GM10266 (cell line): ENCODE results near the gene MGAT2.

ENCODE experiments used
- DNase-seq: peaks from one replicate; pipeline ENCODE4 v3.0.0; 2012; ENCODE audit errors: extremely low spot score
- TF ChIP-seq, protein P1 (sequence below): IDR thresholded peaks from 2 replicates; pipeline ENCODE4 v1.5.1; 2012; ENCODE audit warnings: mild to moderate bottlenecking, low read depth; ENCODE audit not compliant: control insufficient read depth, insufficient read depth; ENCODE audit errors: missing control alignments

The MGAT2 gene

DNA sequence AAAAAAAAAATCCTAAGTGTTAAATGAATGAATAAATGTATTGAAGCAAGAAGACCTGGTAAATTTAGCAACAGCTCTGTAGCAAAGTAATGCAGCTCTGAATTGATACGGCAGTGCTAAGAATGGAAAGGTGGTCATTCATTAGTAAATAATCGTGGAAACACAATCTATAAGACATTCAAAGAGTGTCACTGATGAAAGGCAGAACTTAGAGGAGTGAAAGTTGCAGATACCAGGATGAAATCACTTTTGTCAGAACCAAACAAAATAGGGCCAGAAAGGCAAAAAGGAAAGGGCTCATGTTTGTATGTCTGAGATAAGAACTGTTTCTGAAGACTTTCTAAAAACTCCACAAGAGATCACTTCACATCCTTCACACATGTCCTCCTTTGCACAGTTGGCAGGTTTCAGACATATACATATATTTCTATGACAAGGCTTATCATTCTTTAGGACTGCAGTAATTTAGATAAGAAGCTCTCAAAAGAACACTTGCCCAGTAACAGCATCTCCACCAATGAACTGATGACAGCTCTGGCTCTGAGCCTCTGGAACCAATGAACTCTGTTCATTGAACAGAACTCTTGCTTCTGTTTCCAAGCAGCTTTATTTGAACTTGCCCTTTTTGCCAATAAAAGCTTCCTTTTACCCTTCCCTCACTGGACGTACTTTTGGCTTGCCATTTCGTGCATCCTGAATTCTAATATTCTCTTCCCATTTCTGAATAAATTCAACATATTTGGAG is 26.1 kb upstream of the MGAT2 start:
- DNase-seq, result peak; percentile 51
- TF ChIP-seq, protein P1, sequence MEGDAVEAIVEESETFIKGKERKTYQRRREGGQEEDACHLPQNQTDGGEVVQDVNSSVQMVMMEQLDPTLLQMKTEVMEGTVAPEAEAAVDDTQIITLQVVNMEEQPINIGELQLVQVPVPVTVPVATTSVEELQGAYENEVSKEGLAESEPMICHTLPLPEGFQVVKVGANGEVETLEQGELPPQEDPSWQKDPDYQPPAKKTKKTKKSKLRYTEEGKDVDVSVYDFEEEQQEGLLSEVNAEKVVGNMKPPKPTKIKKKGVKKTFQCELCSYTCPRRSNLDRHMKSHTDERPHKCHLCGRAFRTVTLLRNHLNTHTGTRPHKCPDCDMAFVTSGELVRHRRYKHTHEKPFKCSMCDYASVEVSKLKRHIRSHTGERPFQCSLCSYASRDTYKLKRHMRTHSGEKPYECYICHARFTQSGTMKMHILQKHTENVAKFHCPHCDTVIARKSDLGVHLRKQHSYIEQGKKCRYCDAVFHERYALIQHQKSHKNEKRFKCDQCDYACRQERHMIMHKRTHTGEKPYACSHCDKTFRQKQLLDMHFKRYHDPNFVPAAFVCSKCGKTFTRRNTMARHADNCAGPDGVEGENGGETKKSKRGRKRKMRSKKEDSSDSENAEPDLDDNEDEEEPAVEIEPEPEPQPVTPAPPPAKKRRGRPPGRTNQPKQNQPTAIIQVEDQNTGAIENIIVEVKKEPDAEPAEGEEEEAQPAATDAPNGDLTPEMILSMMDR, result no peak

DNA sequence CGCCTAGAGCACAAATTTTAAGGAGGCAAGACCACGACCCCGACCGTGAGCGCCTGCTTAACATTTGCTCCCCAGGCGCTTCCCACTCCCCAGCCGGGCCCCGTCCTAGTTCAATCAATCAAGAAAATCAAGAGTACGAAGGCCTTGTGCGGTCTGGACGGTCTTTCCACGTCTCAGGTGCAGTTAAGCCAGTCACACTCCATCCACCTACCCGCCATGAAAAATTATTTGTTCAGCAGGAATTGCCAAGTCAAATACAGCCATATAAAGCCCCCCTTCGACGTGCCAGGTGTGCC is 22.5 kb upstream of the MGAT2 start:
- DNase-seq, result no peak
- TF ChIP-seq, protein P1, result no peak

DNA sequence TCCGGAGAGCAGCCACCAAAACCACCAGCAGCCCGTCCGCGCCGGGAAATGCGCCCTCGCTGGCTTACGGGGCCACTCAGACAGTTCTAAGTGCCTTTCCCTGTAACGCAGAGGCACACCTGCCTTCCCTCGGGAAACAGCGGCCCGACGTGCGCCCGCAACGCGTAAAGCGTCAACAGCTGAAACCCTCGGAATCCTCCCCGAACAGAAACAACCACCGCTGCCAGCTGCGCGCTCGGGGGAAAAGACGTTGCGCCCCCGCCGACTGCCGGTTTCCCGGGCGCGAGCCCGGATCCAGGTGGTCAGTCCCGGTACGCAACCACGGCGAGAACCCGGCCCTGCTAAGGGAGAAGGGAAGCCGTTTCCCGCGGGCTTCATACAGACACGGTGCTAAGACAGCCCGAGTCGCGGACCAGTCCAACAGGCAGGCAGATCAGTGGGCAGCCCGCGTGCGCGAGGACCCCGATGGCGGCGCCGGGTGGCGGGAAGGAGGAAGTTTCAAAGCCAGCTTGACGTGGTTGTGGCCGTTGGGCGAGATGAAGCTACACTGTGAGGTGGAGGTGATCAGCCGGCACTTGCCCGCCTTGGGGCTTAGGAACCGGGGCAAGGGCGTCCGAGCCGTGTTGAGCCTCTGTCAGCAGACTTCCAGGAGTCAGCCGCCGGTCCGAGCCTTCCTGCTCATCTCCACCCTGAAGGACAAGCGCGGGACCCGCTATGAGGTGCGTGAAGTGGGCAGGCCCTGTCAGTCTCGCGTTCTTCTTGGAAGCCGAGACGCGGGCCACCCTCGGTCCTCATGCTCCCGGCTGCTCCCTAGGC is 21.9 kb upstream of the MGAT2 start, which contains the start of gene LRR1:
LRR1 (plus strand) TSS at position 456 of the 816 bp plus-strand sequence; CDS start at position 537, 81 bp downstream.
- peak; percentile 82 for DNase-seq
- TF ChIP-seq, protein P1, result no peak

DNA sequence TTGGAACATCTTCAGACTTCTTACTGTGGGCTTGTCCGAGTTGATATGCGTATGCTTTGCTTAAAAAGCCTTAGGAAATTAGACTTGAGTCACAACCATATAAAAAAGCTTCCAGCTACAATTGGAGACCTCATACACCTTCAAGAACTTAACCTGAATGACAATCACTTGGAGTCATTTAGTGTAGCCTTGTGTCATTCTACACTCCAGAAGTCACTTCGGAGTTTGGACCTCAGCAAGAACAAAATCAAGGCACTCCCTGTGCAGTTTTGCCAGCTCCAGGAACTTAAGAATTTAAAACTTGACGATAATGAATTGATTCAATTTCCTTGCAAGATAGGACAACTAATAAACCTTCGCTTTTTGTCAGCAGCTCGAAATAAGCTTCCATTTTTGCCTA is 13.0 kb upstream of the MGAT2 start:
- DNase-seq, result no peak
- TF ChIP-seq, protein P1, result no peak

DNA sequence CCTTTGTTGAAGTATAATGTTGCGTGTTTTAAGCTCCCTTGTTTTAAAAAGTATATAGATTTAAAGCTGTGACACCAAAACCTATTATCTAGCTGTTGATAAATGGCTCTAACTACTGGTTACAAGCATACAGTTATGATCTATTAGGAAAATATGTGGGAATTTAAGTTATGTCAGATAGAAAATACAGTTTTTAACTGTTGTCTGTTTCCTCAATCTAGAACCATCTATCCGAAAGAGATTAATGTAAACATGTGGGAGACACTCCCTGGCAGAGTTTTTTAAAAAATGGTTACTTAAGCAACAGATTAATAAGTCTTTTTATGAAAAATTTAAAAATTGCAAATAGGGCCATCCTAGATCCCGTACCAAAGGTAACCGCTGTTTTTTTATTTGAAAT is 8.3 kb upstream of the MGAT2 start:
- TF ChIP-seq, protein P1, result no peak
- no peak for DNase-seq

DNA sequence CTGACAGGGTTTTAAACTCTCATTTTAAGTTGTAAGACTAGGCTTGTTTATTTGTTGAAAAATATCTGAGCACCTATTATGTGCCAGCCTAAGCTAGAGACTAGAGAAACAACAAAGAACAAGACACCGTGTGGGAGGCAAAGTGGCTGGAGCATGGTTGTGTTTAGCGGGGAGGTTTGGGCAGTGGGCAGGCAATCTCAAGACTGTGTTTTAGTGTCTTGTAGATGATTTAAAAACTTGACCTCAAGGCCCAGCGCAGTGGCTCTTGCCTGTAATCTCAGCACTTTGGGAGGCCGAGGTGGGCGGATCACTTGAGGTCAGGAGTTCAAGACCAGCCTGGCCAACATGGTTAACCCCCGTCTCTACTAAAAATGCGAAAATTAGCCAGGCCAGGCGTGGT is 7.9 kb upstream of the MGAT2 start:
- TF ChIP-seq, protein P1, result no peak
- DNase-seq, result no peak

DNA sequence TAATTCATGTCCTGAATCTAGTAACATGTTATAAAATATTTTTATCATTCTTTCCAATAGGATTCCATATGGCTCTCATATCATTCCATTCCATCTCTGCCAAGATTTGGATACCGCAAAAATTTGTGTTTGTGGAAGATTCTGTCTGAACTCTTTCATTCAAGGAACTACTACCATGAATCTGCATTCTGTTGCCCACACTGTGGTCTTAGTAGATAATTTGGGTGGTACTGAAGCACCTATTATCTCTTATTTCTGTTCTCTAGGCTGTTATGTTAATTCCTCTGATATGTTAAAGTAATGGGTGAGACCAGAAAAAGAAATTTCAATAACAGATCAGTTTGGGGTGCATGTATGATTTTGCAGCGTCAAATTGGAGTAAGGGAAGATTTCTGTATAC is 6.4 kb upstream of the MGAT2 start:
- TF ChIP-seq, protein P1, result no peak
- no peak for DNase-seq
